ENCODE data around the gene KDM4C.

The KDM4C gene

GRCh38 chr9:7115606-7116005 is 357.8 kb downstream of the KDM4C start:
- H3K27me3 ChIP-seq (replicated peaks; ENCODE audit: control insufficient read depth, insufficient read depth, low read length), result no peaks in the 10 kb centered on the region
- no peaks in the 10 kb centered on the region for H3K36me3 ChIP-seq (ENCODE audit: control insufficient read depth, insufficient read depth, low read length)
- no peak for TF ChIP-seq CTCF (IDR thresholded peaks at IDR 0.05; ENCODE audit: insufficient read depth, low read length, poor library complexity, severe bottlenecking)
- DNase-seq (ENCODE audit: extremely low read depth, insufficient read length), result no peak
- H3K4me3 ChIP-seq (replicated peaks; ENCODE audit: low read depth, low read length), result no peak overlapping the region

GRCh38 chr9:7117676-7118561 is 360.1 kb downstream of the KDM4C start:
- peak; percentile 44 for DNase-seq (ENCODE audit: extremely low read depth, insufficient read length)
- no peak overlapping the region for H3K4me3 ChIP-seq (replicated peaks; ENCODE audit: low read depth, low read length)
- TF ChIP-seq CTCF (IDR thresholded peaks at IDR 0.05; ENCODE audit: insufficient read depth, low read length, poor library complexity, severe bottlenecking), result no peak
- H3K27me3 ChIP-seq (replicated peaks; ENCODE audit: control insufficient read depth, insufficient read depth, low read length), result no peaks in the 10 kb centered on the region
- H3K36me3 ChIP-seq (ENCODE audit: control insufficient read depth, insufficient read depth, low read length), result no peaks in the 10 kb centered on the region

GRCh38 chr9:7118633-7119032 is 360.9 kb downstream of the KDM4C start:
- TF ChIP-seq CTCF (IDR thresholded peaks at IDR 0.05; ENCODE audit: insufficient read depth, low read length, poor library complexity, severe bottlenecking), result no peak
- DNase-seq (ENCODE audit: extremely low read depth, insufficient read length), result no peak
- H3K4me3 ChIP-seq (replicated peaks; ENCODE audit: low read depth, low read length), result no peak overlapping the region
- no peaks in the 10 kb centered on the region; the same call in none of the 2 replicates for H3K36me3 ChIP-seq (ENCODE audit: control insufficient read depth, insufficient read depth, low read length)
- H3K27me3 ChIP-seq (replicated peaks; ENCODE audit: control insufficient read depth, insufficient read depth, low read length), result no peaks in the 10 kb centered on the region

- Histone ChIP-seq H3K36me3 (ENCODE audit: control insufficient read depth, insufficient read depth, low read length) (no peaks in the 10 kb centered on the region; the same call in none of the 2 replicates), H3K27me3 (replicated peaks; ENCODE audit: control insufficient read depth, insufficient read depth, low read length) (no peaks in the 10 kb centered on the region), H3K4me3 (replicated peaks; ENCODE audit: low read depth, low read length) (no peak overlapping the region)
- no peak for TF ChIP-seq CTCF (IDR thresholded peaks at IDR 0.05; ENCODE audit: insufficient read depth, low read length, poor library complexity, severe bottlenecking)
- no peak for DNase-seq (ENCODE audit: extremely low read depth, insufficient read length)
Measured at GRCh38 chr9:7119612-7120011, 361.8 kb downstream of the KDM4C start.

- no peak for TF ChIP-seq CTCF (IDR thresholded peaks at IDR 0.05; ENCODE audit: insufficient read depth, low read length, poor library complexity, severe bottlenecking)
- peaks cover 1% of the 10 kb centered on the region for H3K36me3 ChIP-seq (ENCODE audit: control insufficient read depth, insufficient read depth, low read length)
- DNase-seq (ENCODE audit: extremely low read depth, insufficient read length), result peak; percentile 12
- H3K27me3 ChIP-seq (replicated peaks; ENCODE audit: control insufficient read depth, insufficient read depth, low read length), result no peaks in the 10 kb centered on the region
- H3K4me3 ChIP-seq (replicated peaks; ENCODE audit: low read depth, low read length), result no peak overlapping the region
Measured at GRCh38 chr9:7121055-7121454, 363.3 kb downstream of the KDM4C start.

All from GM06990 (cell line).